GM15510 (cell line): ENCODE results near the gene AHCYL2.

Experiments used
- POLR2A ChIP-seq: IDR thresholded peaks from 3 replicates; pipeline ENCODE4 v1.6.1; 2011; ENCODE audit warnings: borderline replicate concordance; ENCODE audit not compliant: insufficient read length; ENCODE audit errors: extremely low read depth

Gene AHCYL2

DNA sequence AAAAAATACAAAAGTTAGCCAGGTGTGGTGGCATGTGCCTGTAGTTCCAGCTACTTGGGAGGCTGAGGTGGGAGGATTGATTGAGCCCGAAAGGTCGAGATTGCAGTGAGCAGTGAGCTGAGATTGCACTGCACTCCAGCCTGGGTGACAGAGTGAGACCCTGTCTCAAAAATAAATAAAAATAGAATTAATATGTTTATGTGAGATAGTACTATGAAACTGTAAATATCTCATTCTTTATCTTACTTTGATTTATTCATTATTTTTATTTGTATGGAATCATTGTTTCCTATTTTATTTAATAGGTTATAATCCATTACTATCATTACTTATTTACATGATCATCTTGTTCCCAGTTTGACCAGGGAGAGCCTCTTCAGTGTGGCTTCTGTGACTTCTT, 168.4 kb downstream of the AHCYL2 start:
- no peak for TF ChIP-seq POLR2A

DNA sequence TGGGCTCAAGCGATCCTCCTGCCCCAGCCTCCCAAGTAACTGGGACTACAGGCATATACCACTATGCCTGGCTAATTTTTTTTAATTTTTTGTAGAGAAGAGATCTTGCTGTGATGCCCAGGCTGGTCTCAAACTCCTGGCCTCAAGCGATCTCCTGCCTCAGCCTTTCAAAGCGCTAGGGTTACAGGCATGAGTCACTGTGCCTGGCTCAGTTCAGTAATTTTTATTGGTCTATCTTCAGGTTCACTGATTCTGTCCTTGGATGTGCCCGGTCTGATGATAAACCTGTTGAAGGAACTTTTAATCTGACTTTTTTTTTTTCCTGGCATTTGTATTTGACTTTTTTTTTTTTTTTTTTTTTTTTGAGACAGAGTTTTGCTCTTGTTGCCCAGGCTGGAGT, 169.3 kb downstream of the AHCYL2 start:
- TF ChIP-seq POLR2A: no peak

DNA sequence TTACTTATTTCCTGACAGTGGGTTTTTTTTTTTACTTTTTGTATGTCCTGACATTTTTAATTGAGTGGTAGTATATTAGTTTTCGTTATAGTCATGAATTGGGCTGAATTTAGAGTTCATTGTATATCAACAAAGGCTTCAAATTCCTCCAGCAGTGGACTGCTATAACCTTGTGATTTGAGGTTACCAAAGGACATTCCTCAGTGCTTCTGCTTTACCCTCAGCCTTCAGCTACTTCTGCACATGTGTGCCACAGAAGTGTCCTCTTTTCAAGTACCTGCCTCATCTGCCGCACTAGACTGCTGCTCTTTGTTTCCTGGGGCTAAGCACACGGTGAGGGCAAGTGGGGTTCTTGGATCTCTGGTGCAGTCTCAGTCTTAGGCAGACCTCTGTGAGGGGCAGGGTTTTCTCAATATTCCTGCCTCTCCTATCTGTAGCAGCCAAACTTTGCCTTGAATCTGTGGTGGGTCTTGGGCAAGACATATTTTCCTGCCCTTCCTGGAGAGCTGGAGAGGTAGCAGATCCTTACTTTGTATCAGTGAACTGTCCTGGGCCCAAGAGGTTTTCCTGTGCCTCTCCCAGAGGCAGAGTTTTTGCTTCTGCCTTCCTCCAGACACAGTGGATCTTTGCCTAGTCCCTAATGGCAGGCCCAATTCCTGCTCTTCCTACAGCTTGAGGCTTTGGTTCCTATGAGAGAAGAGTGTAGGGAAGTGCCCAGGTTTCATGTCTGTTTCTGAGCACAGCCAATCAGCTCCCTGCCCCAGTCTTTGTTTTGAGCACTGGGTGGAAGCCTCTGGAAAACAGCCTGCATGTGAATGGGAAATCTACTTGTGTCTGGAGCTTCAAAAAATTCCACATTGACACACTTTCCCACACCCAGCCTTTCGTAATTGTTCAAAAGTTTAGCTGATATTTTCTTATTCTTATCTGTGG, 170.4 kb downstream of the AHCYL2 start:
- TF ChIP-seq POLR2A: no peak

DNA sequence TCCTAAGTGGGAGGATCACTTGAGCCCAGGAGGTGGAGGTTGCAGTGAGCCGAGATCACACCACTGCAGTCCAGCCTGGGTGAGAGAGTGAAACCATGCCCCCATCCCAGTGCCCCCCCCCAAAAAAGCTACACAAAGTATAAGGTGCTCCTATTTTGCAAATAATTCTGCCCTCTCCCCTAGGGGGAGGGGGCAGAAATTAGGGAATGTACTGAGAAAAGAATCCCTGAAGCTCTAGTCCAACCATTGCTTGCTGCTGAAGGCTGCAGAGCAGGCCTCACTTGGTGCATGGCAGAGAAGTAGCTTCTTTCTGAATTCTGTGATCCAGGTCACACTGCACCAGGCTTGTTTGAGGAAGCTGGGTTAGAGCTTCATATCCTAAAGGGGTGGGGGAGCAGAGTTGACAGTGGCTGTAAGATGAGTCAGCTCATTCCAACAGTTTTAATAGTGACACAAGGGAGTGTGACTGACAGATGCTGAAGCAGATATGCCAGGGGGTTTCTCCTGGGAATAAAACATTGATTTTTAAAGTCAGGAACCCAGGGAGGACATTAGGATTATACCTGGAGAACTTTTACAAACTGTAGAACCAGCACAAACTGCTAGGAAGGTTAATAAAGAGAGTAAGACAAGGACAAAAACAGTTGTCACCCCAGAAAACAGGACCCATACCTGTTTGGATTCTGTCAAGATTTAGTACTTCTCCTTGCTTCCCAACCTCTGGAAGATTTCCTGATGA, 176.6 kb downstream of the AHCYL2 start:
- no peak for TF ChIP-seq POLR2A

DNA sequence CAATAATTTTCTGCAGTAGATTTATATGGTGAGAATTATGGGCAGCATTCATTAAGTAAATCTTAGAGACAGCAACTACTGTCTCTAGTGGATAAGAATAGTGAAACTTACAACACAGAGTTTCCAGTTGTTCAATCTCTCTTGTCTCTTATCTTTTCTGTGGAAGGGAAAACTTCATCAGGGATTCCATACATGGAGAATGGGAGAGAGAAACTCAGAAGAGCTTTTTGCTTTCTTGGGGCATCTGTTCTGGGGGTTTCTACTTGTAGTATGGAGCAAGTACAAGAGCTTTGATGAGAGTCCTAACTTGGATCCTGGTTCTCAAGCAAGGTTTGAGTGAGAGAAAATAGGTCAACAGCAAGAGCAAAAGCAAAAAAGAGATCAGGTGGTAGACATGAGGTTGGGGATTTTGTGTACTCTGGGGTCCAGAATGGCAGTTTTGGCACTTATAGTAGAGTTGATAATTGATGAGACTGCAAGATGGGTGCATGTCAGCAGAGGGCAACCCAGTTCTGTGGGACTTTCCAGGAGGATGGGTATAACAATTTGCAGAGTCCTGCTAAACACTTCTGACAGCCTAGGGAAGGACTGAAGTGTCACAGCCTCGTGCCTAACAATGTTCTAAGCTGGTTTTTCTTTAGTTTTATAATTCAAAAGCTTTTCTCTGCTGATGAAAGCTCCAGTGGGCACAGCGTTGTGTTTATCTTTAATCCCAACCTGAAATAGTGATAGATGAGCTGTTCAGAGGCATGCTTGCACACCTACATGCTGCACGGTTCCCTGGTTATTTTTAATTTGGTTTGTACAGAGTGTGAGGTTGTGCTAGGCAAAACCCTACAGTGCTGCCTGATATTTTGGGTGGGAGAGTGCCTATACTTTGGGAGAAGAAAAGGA, 177.4 kb downstream of the AHCYL2 start:
- no peak for TF ChIP-seq POLR2A

DNA sequence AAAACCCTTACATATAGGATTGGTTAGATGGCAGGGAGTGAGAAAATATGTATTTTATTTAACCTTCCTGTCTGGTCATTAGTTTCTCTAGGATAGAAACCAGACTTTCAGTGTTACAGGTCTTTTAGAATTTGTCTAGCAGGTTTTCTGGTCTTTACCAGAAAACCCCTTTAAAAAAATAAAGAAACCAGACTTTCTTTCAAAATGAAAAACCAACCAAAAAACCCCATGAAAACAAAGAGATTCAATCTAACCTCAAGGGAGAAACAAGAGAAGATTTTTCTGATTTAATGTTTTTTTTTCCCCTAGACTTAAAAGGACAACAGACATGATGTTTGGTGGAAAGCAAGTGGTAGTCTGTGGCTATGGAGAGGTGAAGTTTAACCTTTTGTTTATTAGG, 180.7 kb downstream of the AHCYL2 start:
- no peak for TF ChIP-seq POLR2A

DNA sequence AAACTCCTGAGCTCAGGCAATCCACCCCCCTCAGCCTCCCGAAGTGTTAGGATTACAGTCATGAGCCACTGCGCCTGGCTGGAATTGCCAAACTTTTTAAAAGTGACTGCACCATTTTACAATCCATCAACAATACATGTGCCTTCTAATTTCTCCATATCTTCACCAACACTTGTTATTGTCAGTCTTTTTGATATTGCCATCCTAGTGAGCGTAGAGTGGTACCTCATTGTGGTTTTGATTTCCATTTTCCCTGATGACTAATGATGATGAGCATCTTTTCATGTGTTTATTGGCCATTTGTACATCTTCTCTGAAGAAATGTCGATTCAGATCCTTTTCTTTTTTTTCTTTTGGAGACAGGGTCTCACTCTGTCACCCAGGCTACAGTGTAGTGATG, 187.7 kb downstream of the AHCYL2 start:
- no peak for TF ChIP-seq POLR2A

DNA sequence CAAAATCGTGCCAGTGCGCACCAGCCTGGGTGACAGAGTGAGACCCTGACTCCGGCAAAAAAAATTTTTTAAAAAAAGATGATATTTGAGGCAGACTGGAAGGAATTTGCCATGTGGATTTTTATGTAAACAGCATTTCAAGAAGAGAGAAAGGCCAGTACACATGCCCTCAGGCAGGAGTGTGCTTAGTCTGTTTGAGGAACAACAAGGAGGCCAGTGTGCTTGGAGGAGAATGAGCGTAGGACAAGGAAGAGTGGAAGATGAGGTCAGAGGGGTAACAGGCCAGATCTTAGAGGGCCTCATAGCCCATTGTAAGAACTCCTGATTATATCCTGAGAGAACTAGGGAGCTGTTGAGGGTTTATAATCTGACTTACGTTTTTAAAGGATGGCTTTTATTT, 192.2 kb downstream of the AHCYL2 start:
- TF ChIP-seq POLR2A: no peak

DNA sequence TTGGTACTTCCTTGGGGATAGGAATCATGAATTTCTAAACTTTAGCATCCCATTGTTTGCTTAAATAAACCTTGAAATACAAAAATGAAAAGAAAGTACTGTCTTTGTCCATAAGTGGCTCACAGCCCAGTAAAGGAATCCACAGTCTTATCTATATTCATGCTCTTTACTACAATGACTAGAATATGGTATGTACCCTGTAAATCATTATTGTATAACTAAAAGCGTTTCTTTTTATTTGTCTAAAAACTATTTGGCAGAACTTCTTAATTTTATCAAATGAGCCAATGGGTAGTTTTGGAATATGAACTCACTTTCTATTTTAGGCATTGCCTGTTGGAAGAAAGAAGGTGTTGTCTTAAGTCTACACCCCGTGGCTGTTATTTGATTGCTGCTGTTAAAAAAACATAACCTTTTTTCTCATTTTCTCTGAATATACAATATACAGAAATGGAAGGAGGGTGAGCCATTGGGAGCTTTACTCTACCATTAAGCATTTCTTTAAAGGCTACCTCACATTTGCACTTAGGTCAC, 197.0 kb downstream of the AHCYL2 start:
- TF ChIP-seq POLR2A: no peak

DNA sequence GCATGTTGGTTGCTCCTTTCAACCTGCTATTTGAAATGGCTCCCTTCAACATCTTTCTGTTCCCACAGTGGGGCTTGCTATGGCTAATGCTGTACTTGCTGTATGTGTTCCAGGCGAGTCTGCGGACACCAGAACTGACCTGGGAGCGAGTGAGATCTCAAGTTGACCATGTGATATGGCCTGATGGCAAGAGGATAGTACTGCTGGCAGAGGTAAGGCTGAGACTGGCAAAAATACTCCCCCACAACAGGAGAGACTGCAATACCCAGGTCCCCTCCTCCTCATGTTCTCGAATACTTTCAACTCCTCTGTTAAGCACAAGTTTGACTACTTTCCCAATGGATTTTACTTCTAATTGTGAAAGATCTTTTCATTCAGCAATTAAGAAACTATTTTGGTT, 197.9 kb downstream of the AHCYL2 start:
- no peak for TF ChIP-seq POLR2A

DNA sequence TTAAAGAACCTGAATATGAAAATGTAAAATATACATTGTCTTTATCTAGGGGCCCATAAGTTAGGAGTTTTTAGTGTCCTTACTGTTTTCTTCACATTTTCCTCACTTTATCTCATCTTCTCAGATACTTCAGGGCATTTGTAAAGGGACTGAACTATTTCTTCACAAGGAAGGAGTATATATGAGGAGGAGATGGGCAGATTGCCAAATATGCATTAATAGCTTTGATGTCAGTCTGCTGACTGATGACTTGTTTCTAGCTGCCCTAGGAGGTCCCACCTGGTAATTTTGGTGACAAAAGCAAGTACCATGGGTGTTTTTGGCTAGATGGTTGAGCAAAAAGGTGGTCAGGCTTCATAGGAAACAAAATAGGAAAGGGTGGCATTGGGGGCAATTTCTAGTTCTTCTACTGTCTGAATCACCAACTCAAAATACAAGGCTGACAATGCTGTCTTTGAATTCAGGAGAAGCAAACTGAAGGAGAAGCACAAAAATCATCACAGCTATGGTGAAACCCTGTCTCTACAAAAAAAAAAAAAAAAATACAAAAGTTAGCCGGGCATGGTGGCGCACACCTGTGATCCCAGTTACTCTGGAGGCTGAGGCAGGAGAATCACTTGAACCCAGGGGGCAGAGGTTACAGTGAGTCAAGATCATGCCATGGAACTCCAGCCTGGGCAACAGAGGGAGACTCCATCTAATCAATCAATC, 199.0 kb downstream of the AHCYL2 start:
- TF ChIP-seq POLR2A: no peak

DNA sequence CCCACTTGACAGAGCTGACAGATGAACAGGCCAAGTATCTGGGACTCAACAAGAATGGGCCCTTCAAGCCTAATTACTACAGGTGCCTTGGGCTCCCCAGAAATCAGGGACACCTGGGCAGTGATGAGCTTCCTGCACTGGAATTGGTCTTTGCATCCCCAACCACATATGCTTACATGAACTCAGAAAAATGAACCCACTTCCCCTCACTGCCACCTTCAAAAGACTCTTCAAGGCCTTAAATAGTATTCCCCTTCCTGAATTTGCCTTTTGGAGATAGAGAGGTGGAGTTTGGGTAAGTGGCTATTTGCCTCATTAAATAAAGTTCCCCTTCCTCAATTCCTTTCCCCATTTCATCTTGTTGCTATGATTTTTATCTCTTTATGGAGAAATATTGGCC, 201.7 kb downstream of the AHCYL2 start:
- no peak for TF ChIP-seq POLR2A

DNA sequence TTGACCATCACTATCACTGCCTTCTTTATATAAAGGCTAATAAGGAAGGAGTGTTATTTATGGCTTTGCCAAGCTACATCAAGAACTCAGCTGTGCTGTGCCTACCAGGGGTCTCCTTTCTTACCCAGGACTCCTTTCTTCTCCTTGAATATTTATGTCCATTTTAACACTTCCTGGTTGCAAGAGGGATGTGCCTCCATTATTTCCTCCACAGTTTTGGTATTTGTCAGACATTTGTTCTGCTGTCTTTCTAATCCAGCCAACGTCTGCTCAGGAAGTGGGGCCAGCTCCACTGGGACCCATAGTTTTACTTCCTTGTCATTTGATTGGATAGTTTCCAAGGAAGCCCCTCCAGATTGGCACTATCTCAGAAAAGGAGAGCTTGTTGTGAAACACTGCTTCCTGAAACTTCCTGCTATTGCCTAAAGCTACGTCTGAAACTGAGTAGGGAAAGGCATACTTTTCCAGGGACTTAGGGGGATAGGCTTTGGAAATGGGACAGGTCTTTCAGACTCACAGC, 202.8 kb downstream of the AHCYL2 start:
- TF ChIP-seq POLR2A: no peak
